Suprapubic skin (tissue), 4 donors: ENCODE results near the gene ESRP2. TPM values are rescaled to one million over a fixed set of nuclear protein-coding genes. Genes with fewer than 3 reads are reported as not detected.

Experiments used
- DNase-seq, 2 donors: peaks; one replicate each; pipeline ENCODE4 v3.0.0-alpha.2; 2019; ENCODE audit warnings: low spot score in 2 of 2
- H3K27ac ChIP-seq: fragments of 200-600 bp; sonication (generic); one replicate; pipeline ENCODE4 v1.5.1; 2019
- H3K27me3 ChIP-seq: fragments of 200-600 bp; sonication (generic); one replicate; pipeline ENCODE4 v1.5.1; 2019
- H3K36me3 ChIP-seq: fragments of 200-600 bp; sonication (generic); one replicate; pipeline ENCODE4 v1.5.1; 2019
- H3K4me1 ChIP-seq: fragments of 200-600 bp; sonication (generic); one replicate; pipeline ENCODE4 v1.5.1; 2019
- H3K4me3 ChIP-seq: fragments of 200-600 bp; sonication (generic); one replicate; pipeline ENCODE4 v1.5.1; 2019; ENCODE audit warnings: mild to moderate bottlenecking
- H3K9me3 ChIP-seq: fragments of 200-600 bp; sonication (generic); one replicate; pipeline ENCODE4 v1.5.1; 2019
- EP300 ChIP-seq: sonication (generic); formaldehyde crosslinking; IDR thresholded peaks from one replicate; pipeline ENCODE4 v1.6.1; 2017; ENCODE audit warnings: antibody characterized with exemption
- POLR2A ChIP-seq, 2 donors: fragments of 450-650 bp; IDR thresholded peaks; one replicate each; pipeline ENCODE4 v1.6.1; 2017; ENCODE audit warnings: antibody characterized with exemption in 2 of 2, mild to moderate bottlenecking in 2 of 2, moderate library complexity in 2 of 2
- POLR2AphosphoS5 ChIP-seq, 3 donors: sonication (generic); formaldehyde crosslinking; IDR thresholded peaks; one replicate each; pipeline ENCODE4 v1.6.1; 2017; ENCODE audit warnings: antibody characterized with exemption in 3 of 3
- WGBS: methylation state at CpG from one replicate; pipeline ENCODE4 v1.1.5; 2018; 5-methylcytosine and 5-hydroxymethylcytosine counted together
- total RNA-seq, 4 donors: library from RNA; depleted of rRNA; stranded (reverse); fragments of >200 nt; gene quantifications; one replicate each; pipeline ENCODE4 v1.1.0, GENCODE V29; 2016
- TF ChIP-seq, protein P1 (sequence below), 2 donors: fragments of 200-600 bp in 1 of 2; fragments of 450-650 bp in 1 of 2; sonication (generic) in 1 of 2; IDR thresholded peaks; one replicate each; pipeline ENCODE4 v1.5.1; 2016 to 2019; ENCODE audit warnings: antibody characterized with exemption in 2 of 2, mild to moderate bottlenecking in 1 of 2, moderate library complexity in 1 of 2

ESRP2 gene
- total RNA-seq, 4 donors from 2014 or later, result 77.0 to 133 (median 99.7) TPM

DNA sequence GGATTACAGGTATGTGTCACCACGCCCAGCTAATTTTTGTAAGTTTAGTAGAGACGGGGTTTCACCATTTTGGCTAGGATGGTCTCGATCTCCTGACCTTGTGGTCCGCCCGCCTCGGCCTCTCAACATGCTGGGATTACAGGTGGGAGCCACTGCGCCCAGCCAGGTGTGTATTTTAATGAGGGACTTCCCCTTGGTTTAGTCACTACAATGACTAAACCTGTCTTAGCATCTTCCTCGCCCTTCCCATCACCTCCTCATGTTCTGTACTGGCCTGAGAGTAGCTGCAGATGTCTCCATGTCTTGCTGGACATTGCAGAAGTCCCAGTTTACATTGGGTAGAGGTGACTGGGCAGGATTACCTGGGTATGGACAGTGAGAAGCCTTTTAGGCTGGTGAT, 38.0 kb upstream of the ESRP2 start:
- Histone ChIP-seq H3K27ac (no peak overlapping the region), H3K36me3 (peaks cover 10% of the 10 kb centered on the region), H3K9me3 (no peaks in the 10 kb centered on the region), H3K4me1 (peaks cover 58% of the 10 kb centered on the region), H3K4me3 (no peak overlapping the region), H3K27me3 (no peaks in the 10 kb centered on the region)
- DNase-seq, result no peak
- no peak for TF ChIP-seq POLR2A (IDR thresholded peaks at IDR 0.05)
- TF ChIP-seq, protein P1, sequence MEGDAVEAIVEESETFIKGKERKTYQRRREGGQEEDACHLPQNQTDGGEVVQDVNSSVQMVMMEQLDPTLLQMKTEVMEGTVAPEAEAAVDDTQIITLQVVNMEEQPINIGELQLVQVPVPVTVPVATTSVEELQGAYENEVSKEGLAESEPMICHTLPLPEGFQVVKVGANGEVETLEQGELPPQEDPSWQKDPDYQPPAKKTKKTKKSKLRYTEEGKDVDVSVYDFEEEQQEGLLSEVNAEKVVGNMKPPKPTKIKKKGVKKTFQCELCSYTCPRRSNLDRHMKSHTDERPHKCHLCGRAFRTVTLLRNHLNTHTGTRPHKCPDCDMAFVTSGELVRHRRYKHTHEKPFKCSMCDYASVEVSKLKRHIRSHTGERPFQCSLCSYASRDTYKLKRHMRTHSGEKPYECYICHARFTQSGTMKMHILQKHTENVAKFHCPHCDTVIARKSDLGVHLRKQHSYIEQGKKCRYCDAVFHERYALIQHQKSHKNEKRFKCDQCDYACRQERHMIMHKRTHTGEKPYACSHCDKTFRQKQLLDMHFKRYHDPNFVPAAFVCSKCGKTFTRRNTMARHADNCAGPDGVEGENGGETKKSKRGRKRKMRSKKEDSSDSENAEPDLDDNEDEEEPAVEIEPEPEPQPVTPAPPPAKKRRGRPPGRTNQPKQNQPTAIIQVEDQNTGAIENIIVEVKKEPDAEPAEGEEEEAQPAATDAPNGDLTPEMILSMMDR (IDR thresholded peaks at IDR 0.05), result no peak
- no peak for TF ChIP-seq EP300
- TF ChIP-seq POLR2AphosphoS5 (IDR thresholded peaks at IDR 0.05), result no peak
- 68% methylated on average over 8 of the region's 8 CpGs for WGBS

DNA sequence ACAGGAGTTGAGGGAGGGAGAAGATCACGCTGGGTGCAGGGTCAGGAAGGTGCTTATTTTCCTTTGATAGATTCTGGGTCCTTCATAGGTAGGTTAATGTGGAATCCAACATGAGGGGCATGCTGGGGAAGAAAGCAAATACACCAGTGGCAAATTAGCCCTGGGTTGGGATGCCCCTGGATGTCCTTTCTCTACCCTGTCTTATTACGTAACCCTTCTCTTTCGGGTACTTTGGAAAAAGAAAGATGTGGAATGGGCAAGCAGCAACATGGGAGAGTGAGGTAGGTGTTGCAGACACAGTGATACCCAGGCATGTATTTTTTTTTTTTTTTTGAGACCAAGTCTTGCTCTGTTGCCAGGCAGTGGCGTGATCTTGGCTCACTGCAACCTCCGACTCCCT, 37.5 kb upstream of the ESRP2 start:
- Histone ChIP-seq H3K9me3 (no peaks in the 10 kb centered on the region), H3K4me1 (peaks cover 58% of the 10 kb centered on the region), H3K36me3 (peaks cover 10% of the 10 kb centered on the region), H3K4me3 (no peak overlapping the region), H3K27me3 (no peaks in the 10 kb centered on the region), H3K27ac (no peak overlapping the region)
- no peak for TF ChIP-seq POLR2A (IDR thresholded peaks at IDR 0.05)
- TF ChIP-seq EP300, result no peak
- TF ChIP-seq POLR2AphosphoS5 (IDR thresholded peaks at IDR 0.05), result no peak
- TF ChIP-seq, protein P1 (IDR thresholded peaks at IDR 0.05), result no peak
- no peak for DNase-seq
- WGBS, result 70% methylated on average over 5 of the region's 5 CpGs

DNA sequence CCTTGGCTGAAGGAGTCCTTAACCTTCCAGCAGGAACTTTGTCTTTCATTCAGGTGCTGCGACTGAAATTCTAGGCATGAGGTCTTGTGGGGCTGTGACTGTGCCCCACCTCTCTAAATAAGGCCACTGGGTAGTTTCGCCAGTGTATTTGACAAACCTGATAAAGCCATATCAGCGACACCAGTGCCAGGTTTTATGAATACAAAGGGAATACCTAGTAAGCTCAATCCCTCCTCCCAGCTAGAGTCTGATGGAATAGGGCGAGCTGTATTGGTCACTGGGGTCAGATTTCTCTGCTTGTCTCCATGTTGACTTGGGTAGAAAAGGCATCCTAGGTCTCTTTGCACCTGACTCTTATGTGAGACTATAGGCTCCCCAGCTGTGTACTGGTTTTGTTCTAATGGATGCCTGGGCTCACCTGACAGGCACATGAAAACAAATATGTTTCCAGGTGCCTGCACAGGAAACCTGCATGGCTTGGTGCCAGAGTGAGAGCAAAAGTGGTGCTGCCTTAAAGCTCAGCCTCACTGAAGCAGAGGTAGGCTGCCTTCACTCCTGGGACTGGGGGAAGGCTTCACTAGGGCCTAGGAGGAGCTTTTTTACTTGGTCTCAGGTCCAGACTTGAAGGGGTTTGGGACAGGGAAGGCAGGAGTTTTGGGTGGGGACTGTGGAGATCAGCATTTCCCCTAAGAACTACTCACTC, 36.7 kb upstream of the ESRP2 start:
- Histone ChIP-seq H3K4me1 (peaks cover 60% of the 10 kb centered on the region), H3K27ac (peak overlapping the region; percentile 37), H3K9me3 (no peaks in the 10 kb centered on the region), H3K36me3 (peaks cover 10% of the 10 kb centered on the region), H3K27me3 (no peaks in the 10 kb centered on the region), H3K4me3 (no peak overlapping the region)
- no peak for DNase-seq
- TF ChIP-seq, protein P1 (IDR thresholded peaks at IDR 0.05), result no peak
- no peak for TF ChIP-seq POLR2A (IDR thresholded peaks at IDR 0.05)
- 78% methylated on average over 4 of the region's 4 CpGs for WGBS

DNA sequence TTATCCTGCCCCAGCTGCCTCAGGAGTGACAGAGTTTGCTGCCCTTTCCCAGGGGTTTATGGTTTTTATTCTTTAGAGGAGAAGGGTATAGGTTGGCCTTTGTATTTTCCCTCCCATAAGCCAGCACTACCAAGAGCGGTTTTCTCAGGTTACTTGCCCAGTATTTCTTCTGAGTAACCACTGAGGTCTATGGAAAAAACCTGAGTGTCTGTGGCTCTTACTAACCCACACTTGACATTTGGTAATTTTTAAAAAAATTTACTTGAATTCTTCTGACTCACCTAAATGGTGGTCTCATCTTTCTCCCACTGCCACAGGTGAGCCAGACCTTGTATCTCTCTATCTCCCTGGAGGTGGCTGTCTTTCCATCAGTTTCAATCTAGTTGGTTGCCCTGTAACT, 34.4 kb upstream of the ESRP2 start:
- Histone ChIP-seq H3K9me3 (no peaks in the 10 kb centered on the region), H3K27ac (no peak overlapping the region), H3K4me3 (no peak overlapping the region), H3K36me3 (peaks cover 10% of the 10 kb centered on the region), H3K4me1 (peaks cover 57% of the 10 kb centered on the region), H3K27me3 (no peaks in the 10 kb centered on the region)
- TF ChIP-seq POLR2A (IDR thresholded peaks at IDR 0.05) (no peak), POLR2AphosphoS5 (IDR thresholded peaks at IDR 0.05) (no peak), EP300 (no peak)
- TF ChIP-seq, protein P1 (IDR thresholded peaks at IDR 0.05), result no peak
- DNase-seq, result no peak
- 0% methylated on average over 1 of the region's 1 CpG for WGBS

DNA sequence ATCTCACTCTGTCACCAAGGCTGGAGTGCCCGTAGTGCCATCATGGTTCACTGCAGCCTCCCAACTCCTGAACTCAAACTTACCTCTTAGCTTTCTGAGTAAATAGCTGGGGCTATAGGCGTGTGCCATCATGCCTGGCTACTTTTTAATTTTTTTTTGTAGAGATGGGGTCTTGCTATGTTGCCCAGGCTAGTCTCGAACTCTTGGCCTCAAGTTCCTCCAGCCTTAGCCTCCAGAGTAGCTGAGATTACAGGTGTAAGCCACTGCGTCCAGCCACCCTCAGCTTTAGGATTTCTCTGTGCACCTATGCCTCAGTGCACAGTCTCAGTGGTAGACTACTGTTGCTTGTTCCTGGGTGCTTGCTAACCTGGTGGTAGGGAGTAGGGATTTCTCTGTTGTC, 33.9 kb upstream of the ESRP2 start:
- no peak overlapping the region for H3K27ac ChIP-seq
- no peak for DNase-seq
- H3K4me3 ChIP-seq, result no peak overlapping the region
- no peaks in the 10 kb centered on the region for H3K9me3 ChIP-seq
- 94% methylated on average over 4 of the region's 4 CpGs for WGBS
- peaks cover 7% of the 10 kb centered on the region for H3K36me3 ChIP-seq
- peaks cover 57% of the 10 kb centered on the region for H3K4me1 ChIP-seq
- TF ChIP-seq, protein P1 (IDR thresholded peaks at IDR 0.05), result no peak
- TF ChIP-seq POLR2A (IDR thresholded peaks at IDR 0.05) (no peak), EP300 (no peak), POLR2AphosphoS5 (IDR thresholded peaks at IDR 0.05) (no peak)
- H3K27me3 ChIP-seq, result no peaks in the 10 kb centered on the region
